GM12878 (cell line): ENCODE results near the gene CLIP2. TPM values are rescaled to one million over a fixed set of nuclear protein-coding genes. Genes with fewer than 3 reads are reported as not detected.

Experiments
- ATAC-seq: fragments of 200-7000 bp; cut with Tn5 transposase; 3 replicates; pipeline ENCODE4 v1.9.1; 2020; ENCODE audit warnings: mild to moderate bottlenecking, moderate library complexity
- BruUV-seq: library from RNA; stranded (reverse); fragments of 400-500 nt; replicated peaks from 2 replicates; lab custom pipeline; 2021; lab: Mats Ljungman, UMichigan
- CTCF ChIA-PET: fragments of 300-600 bp; sonication (Branson Sonifier 250); formaldehyde crosslinking; extraction: SDS; loops from one replicate; lab custom pipeline; 2021; ENCODE audit warnings: inconsistent platforms; lab: Yijun Ruan, JAX
- POLR2A ChIA-PET: fragments of 350-600 bp; formaldehyde crosslinking; extraction: SDS; loops from one replicate; lab custom pipeline; 2021; ENCODE audit warnings: inconsistent platforms; lab: Charles Lee
- RAD21 ChIA-PET: fragments of 300-600 bp; sonication (Branson Sonifier 250); formaldehyde crosslinking; loops from one replicate; lab custom pipeline; 2023; ENCODE audit warnings: antibody characterized with exemption; ENCODE audit not compliant: unreplicated experiment; lab: Charles Lee
- SMC1A ChIA-PET: fragments of 300-600 bp; sonication (Branson Sonifier 250); formaldehyde crosslinking; loops from one replicate; lab custom pipeline; 2023; ENCODE audit not compliant: unreplicated experiment, uncharacterized antibody; lab: Charles Lee
- DNase-seq: peaks from one replicate; pipeline ENCODE4 v3.0.0-alpha.2; 2011; ENCODE audit warnings: low read depth, low spot score
- FAIRE-seq: peaks from 3 replicates; lab custom pipeline; 2011; peaks lifted over from hg19 to GRCh38; lab: Jason Lieb, UNC
- H2AFZ ChIP-seq: 2 replicates; pipeline ENCODE4 v1.6.0; 2011; ENCODE audit warnings: low read depth, low read length, control low read depth; ENCODE audit not compliant: control insufficient read depth
- H3K27ac ChIP-seq: 2 replicates; pipeline ENCODE4 v1.5.1; 2011; ENCODE audit warnings: control low read depth; ENCODE audit not compliant: control insufficient read depth, insufficient read depth
- H3K27me3 ChIP-seq, 2 experiments: replicated peaks in 1 of 2; 2 replicates each; pipeline versions ENCODE4 v1.6.0 to v1.6.1; 2011; ENCODE audit warnings: low read length in 1 of 2; ENCODE audit not compliant: control insufficient read depth in 2 of 2, insufficient read depth in 2 of 2
- H3K36me3 ChIP-seq, 2 experiments: 2 replicates each; pipeline ENCODE4 v1.5.1; 2011; ENCODE audit warnings: low read length in 1 of 2; ENCODE audit not compliant: control insufficient read depth in 2 of 2, insufficient read depth in 2 of 2
- H3K4me1 ChIP-seq: 2 replicates; pipeline ENCODE4 v1.6.1; 2011; ENCODE audit warnings: mild to moderate bottlenecking, low read length, moderate library complexity, mixed read lengths; ENCODE audit not compliant: control insufficient read depth, insufficient read depth
- H3K4me2 ChIP-seq: 2 replicates; pipeline ENCODE4 v1.6.0; 2011; ENCODE audit warnings: control low read depth; ENCODE audit not compliant: control insufficient read depth, insufficient read depth
- H3K4me3 ChIP-seq: fragments of 200-600 bp; sonication (generic); 2 replicates; pipeline ENCODE4 v1.5.1; 2016
- H3K79me2 ChIP-seq: 2 replicates; pipeline ENCODE4 v1.6.0; 2011; ENCODE audit warnings: low read length; ENCODE audit not compliant: control insufficient read depth, insufficient read depth
- H3K9ac ChIP-seq: 2 replicates; pipeline ENCODE4 v1.8.0; 2011; ENCODE audit warnings: low read length, control low read depth, mixed read lengths; ENCODE audit not compliant: control insufficient read depth, insufficient read depth
- H3K9me3 ChIP-seq: replicated peaks from 3 replicates; pipeline ENCODE4 v1.5.1; 2011; ENCODE audit warnings: mild to moderate bottlenecking, low read length; ENCODE audit not compliant: control insufficient read depth, insufficient read depth
- H4K20me1 ChIP-seq: 2 replicates; pipeline ENCODE4 v1.6.0; 2011; ENCODE audit not compliant: control insufficient read depth, insufficient read depth
- ASH2L ChIP-seq: fragments of 300-600, 200-600 bp; sonication (generic); IDR thresholded peaks from 2 replicates; pipeline ENCODE4 v1.6.1; 2017; ENCODE audit warnings: low read depth, mild to moderate bottlenecking, borderline replicate concordance
- ATF3 ChIP-seq: IDR thresholded peaks from 2 replicates; pipeline ENCODE4 v1.6.1; 2011; ENCODE audit warnings: low read depth, mild to moderate bottlenecking, low read length, moderate library complexity, borderline replicate concordance; ENCODE audit errors: extremely low read depth
- BMI1 ChIP-seq: fragments of 450-650 bp; IDR thresholded peaks from 2 replicates; pipeline ENCODE4 v1.6.1; 2016; ENCODE audit warnings: mild to moderate bottlenecking, moderate library complexity, borderline replicate concordance
- BRCA1 ChIP-seq: IDR thresholded peaks from 2 replicates; pipeline ENCODE4 v1.6.1; 2011; ENCODE audit warnings: low read depth, low read length, improper control_type of control experiment
- CUX1 ChIP-seq: IDR thresholded peaks from 2 replicates; pipeline ENCODE4 v1.6.1; 2012; ENCODE audit warnings: improper control_type of control experiment, low read depth, low read length; ENCODE audit not compliant: insufficient replicate concordance
- GABPA ChIP-seq: IDR thresholded peaks from 2 replicates; pipeline ENCODE4 v1.6.1; 2014; ENCODE audit warnings: antibody characterized with exemption, low read depth, mild to moderate bottlenecking, inconsistent platforms
- GATAD2B ChIP-seq: fragments of 450-650 bp; conservative IDR thresholded peaks from 2 replicates; pipeline ENCODE4 v1.6.1; 2017; ENCODE audit warnings: low read depth, mild to moderate bottlenecking, moderate library complexity
- PAX5 ChIP-seq: IDR thresholded peaks from 2 replicates; pipeline ENCODE4 v1.6.1; 2011; ENCODE audit warnings: low read depth, low read length, borderline replicate concordance
- PKNOX1 ChIP-seq: fragments of 450-650 bp; IDR thresholded peaks from 2 replicates; pipeline ENCODE4 v1.6.1; 2016; ENCODE audit warnings: mild to moderate bottlenecking
- RFX5 ChIP-seq: IDR thresholded peaks from 2 replicates; pipeline ENCODE4 v1.6.1; 2011; ENCODE audit warnings: low read depth, low read length, improper control_type of control experiment
- SIN3A ChIP-seq: IDR thresholded peaks from 2 replicates; pipeline ENCODE4 v1.6.1; 2012; ENCODE audit warnings: low read depth, low read length, improper control_type of control experiment
- SMAD5 ChIP-seq: IDR thresholded peaks from 2 replicates; pipeline ENCODE4 v1.6.1; 2016; ENCODE audit warnings: antibody characterized with exemption, low read depth
- SMARCA5 ChIP-seq: fragments of 450-650 bp; IDR thresholded peaks from 2 replicates; pipeline ENCODE4 v1.6.1; 2017; ENCODE audit warnings: mild to moderate bottlenecking
- SMC3 ChIP-seq: IDR thresholded peaks from 2 replicates; pipeline ENCODE4 v1.6.1; 2011; ENCODE audit warnings: low read length, improper control_type of control experiment, borderline replicate concordance
- STAT3 ChIP-seq: IDR thresholded peaks from 2 replicates; pipeline ENCODE4 v1.6.1; 2011; ENCODE audit warnings: low read depth, low read length, improper control_type of control experiment
- TBL1XR1 ChIP-seq: IDR thresholded peaks from 2 replicates; pipeline ENCODE4 v1.6.1; 2012; ENCODE audit warnings: low read depth, low read length, improper control_type of control experiment
- ZBTB33 ChIP-seq: fragments of 450-650 bp; IDR thresholded peaks from 2 replicates; pipeline ENCODE4 v1.6.1; 2017; ENCODE audit warnings: mild to moderate bottlenecking
- WGBS: methylation state at CpG from one replicate; pipeline ENCODE4 v1.1.6; 2016; ENCODE audit warnings: low lambda C conversion rate; ENCODE audit not compliant: insufficient replicate concordance, insufficient coverage; ENCODE audit errors: missing lambda C conversion rate; 5-methylcytosine and 5-hydroxymethylcytosine counted together
- in situ Hi-C: fragments of 300-500 bp; cut with MboI; formaldehyde crosslinking; loops from 9 replicates; pipeline ENCODE4 v1.14.3; 2018; ENCODE audit warnings: mixed read lengths
- intact Hi-C: fragments of 100-400 bp; cut with micrococcal nuclease; formaldehyde crosslinking; loops from one replicate; pipeline ENCODE4 v1.14.2; 2022; ENCODE audit not compliant: unreplicated experiment
- polyA plus RNA-seq, 11 experiments: library from polyadenylated mRNA; depleted of rRNA in 4 of 11; unstranded in 6 of 11; stranded (reverse) in 5 of 11; fragments of >200 nt; fragmentation: Nextera tagmentation in 4 of 11; fragmentation: Illumina TruSeq in 1 of 11; extraction: Ambion mirVana in 4 of 11; extraction: Trizol in 1 of 11; gene quantifications; 1 replicate in 1 of 11; 2 replicates in 10 of 11; pipeline versions ENCODE4 v1.2.1 to v1.2.3, GENCODE V29; 2011 to 2016; ENCODE audit warnings: inconsistent platforms in 2 of 11, missing spikeins in 2 of 11, low read depth in 1 of 11
- total RNA-seq, 4 experiments: library from RNA; depleted of rRNA in 3 of 4; stranded (reverse); fragments of >200 nt in 3 of 4; fragmentation: Illumina TruSeq in 1 of 4; extraction: Trizol in 1 of 4; gene quantifications; 2 replicates each; pipeline versions ENCODE4 v1.2.1 to v1.2.3, GENCODE V29; 2013 to 2021

Gene CLIP2
- total and polyA plus RNA-seq, 10 of the 15 experiments (the other 5 are each of a cell fraction or from before 2014, with no cell fraction given): 0.26 to 56.3 (median 21.0) TPM

- FAIRE-seq: no peak
- Histone ChIP-seq H3K4me2 (no peak overlapping the region), H3K27me3 (no peaks in the 10 kb centered on the region), H3K9me3 (no peaks in the 10 kb centered on the region), H4K20me1 (peaks cover 3% of the 10 kb centered on the region; the same call in 1 of the 2 replicates), H3K79me2 (peaks cover 3% of the 10 kb centered on the region; the same call in 1 of the 2 replicates), H3K36me3 (peaks cover 5 to 18% of the 10 kb centered on the region in 2 experiments), H3K4me3 (no peak overlapping the region), H3K9ac (no peak overlapping the region), H2AFZ (no peak overlapping the region), H3K4me1 (peaks cover 7% of the 10 kb centered on the region), H3K27ac (no peak overlapping the region)
- ATAC-seq: no peak
- ChIA-PET SMC1A (no interaction called here), CTCF (no interaction called here), POLR2A (no interaction called here), RAD21 (no interaction called here)
- no TSS peak for BruUV-seq
- in situ Hi-C loops (no loop called here), intact Hi-C loops (no loop called here)
- WGBS: 84% methylated on average over 9 of the region's 9 CpGs
- no peak for DNase-seq
- no peak for TF ChIP-seq SMARCA5
- no peak for TF ChIP-seq SMC3
- TF ChIP-seq PKNOX1: no peak
- TF ChIP-seq ZBTB33: no peak
- TF ChIP-seq GATAD2B: no peak
- no peak for TF ChIP-seq PAX5
- no peak for TF ChIP-seq STAT3
- TF ChIP-seq BRCA1: no peak
- TF ChIP-seq ASH2L: no peak
- TF ChIP-seq GABPA: no peak
- TF ChIP-seq RFX5: no peak
- TF ChIP-seq ATF3: no peak
- no peak for TF ChIP-seq SIN3A
- no peak for TF ChIP-seq TBL1XR1
- no peak for TF ChIP-seq SMAD5
- no peak for TF ChIP-seq BMI1
- no peak for TF ChIP-seq CUX1
Observed at GRCh38 chr7:74325210-74325565, 36.0 kb downstream of the CLIP2 start.
